GM19035 (cell line): ENCODE results near the gene ANTKMT.
"Not testable (repeated sequence)": the region's sequence is repeated elsewhere in the genome, so short reads cannot be mapped to it uniquely, and the experiment has no call there.

Source experiments
- ATAC-seq: cut with Tn5 transposase; IDR thresholded peaks from one replicate; pipeline ENCODE4 v1.9.1; 2021; ENCODE audit not compliant: unreplicated experiment

Gene ANTKMT

DNA sequence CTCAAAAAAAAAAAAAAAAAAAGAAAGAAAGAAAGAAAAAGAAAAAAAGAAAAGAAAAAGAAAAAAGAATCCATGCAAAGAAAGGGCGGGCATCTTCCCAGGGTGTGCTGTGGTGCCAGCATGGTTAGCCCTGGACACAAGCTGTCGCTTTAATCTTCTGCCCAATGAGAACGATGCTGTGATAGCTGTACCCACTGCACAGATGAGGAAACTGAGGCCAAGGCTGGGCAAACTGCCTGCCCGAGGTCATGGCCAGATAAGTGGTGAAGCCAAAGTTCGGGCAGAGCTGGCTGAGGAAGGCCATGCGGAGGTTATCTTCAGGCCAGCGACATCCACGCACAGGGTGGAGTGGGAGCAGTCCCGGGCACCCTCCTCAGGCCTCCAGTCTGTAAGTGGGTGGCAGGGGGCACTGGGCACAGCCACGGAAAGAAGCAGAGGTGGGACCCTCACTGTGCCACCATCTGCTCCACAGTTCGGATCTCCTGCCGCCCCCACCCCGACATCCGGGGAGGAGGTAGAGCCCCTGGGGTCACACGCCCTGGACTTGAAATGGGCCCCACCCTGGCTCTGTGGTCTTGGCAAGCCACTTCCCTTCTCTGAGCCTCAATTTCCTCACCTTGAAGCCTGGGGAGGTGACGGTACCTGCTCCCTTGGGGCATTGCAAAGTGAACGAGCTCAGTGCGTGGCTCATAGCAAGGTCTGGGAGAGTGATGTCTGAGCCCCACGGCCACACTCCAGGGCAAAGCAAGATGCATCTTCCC lies 21.9 kb upstream of the ANTKMT start:
- no peak for ATAC-seq

DNA sequence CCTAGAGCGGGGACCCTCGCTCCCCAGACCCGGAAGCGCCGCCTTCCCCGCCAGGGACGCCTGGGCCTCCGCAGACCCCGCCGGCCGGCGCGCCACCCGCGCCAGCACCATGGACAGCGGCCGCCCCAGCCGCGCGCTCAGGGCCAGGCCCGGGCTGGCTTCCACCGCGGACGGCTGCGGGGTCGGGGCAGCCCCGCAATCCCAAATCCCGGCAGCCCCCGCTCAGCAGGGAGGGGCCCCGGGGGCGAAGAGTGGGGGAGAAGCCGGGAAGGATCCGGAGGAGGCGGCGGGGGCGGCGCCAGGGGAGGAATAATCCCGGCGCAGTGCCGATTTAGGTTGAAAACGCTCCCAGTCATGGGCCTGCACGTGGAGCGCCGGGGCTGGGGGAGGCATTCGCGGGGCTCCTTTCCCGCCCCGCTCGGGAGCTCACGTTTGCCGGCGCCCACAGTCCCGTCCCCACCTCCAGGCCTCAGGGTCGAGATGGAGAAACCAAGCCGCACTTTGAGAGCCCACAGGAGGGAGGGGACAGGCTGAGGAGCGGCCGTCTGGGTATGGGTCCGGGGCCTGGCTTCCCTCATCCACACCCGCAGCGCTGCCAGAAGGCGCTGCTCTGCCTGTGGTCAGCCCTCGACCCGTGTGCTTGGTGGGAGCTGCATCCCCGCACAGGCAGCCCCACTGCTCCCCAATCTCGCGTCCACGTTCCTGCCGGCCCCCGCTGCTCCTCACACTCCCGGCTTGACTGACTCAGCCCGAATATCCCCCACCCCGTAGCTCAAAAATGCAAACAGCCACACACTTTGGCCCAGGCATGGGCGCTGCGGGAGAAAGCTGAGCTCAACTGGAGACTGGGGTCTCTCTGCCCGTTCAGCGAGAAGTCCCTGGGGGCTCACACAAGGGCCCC lies 20.0 kb upstream of the ANTKMT start:
- no peak for ATAC-seq

DNA sequence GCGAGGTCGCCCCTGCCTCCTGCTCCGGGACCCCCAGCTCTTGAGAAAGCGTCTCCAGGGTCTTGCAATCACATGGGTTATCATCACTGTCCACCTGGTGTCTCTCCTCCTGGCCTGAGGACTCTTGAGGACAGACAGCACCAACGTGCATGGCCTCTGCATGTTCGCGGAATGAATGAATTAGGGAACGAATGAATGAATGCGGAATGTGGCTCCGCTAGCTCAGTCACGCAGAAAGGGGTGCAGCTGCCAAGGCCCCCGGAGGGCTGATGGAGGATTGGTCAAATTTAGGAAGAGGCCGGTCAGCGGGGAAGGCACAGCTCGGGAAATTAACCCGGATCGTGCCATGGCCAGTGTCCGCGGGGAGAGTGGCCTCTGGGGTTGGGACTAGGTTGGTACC lies 18.6 kb upstream of the ANTKMT start:
- no peak for ATAC-seq

DNA sequence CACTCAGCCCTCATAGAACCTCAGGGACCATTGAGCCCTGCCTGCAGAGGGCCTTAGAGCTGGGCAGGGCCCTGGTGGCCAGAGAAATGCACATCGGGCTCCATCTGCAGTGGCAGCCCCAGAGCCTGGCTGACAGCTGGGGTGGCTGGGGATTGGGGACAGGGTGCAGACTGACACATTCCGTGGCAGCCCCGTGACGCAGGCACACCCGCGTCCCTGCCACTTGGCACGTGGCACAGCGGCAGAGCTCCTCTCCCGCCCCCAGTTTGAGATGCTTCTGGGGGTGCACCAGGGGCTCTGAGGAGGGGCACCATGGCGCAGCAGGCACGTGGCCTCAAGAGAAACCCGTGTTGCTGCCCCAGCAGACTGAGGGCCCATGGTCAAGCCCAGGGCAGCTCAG lies 17.5 kb upstream of the ANTKMT start:
- no peak for ATAC-seq

DNA sequence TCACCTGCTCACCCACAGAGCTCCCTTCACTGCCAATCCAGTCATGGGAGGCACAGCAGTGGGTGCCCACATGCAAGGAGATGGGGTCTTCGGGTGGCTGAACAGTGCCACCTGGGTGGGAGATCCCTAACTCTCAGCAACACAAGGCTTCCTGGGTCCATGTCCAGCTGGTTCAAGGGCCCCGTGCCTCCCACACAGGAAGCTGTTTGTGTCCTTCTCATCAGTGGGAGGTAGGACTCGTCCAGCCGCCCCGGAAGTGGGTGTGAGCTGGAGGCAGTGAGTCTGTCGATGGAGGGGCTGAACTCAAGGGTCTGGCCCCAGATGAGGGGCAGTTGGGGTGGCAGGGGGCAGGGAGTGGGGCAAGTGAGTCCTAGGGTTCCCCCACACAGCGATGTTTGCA lies 16.9 kb upstream of the ANTKMT start:
- ATAC-seq, result no peak

DNA sequence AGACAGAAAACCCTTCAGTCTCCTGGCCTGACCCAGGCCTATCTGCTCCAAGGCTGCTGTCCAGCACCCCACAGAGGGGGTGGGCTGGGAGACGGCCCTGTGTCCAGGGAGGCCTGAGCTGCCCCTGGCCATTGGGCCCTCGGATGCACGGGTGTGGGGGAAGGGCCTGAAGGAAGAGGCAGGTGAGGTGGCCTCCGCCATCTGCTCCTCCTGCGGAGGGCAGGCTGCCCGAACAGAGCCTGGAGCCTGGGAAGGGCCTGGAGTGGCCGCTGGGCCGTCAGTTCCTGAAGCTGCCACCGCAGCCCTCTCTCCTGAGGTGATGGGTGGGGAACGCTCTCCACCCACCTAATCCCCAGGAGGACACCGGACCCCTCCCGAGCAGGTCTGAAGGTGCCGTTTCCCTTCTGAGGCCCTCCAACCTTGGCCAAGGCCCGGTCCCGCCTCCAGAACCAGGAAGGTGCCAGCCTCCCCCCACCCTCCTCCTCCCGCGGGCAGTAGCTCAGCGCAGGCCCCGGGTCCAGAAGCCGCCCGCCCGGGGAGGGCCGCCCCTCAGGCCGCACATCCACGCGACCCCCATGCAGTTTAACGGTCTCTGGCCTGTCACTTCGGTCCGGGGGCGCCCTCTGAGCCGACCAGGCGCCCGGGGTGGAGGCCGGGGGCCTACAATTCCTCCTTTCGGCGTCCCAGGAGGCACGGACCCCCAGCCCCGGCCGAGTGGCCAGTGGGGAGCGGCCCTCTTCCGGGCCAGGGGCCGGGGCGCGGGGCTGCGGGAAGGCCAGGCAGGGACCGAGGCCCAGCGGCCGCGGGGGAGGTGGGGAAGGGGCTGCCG lies 16.2 kb upstream of the ANTKMT start:
- no peak for ATAC-seq

DNA sequence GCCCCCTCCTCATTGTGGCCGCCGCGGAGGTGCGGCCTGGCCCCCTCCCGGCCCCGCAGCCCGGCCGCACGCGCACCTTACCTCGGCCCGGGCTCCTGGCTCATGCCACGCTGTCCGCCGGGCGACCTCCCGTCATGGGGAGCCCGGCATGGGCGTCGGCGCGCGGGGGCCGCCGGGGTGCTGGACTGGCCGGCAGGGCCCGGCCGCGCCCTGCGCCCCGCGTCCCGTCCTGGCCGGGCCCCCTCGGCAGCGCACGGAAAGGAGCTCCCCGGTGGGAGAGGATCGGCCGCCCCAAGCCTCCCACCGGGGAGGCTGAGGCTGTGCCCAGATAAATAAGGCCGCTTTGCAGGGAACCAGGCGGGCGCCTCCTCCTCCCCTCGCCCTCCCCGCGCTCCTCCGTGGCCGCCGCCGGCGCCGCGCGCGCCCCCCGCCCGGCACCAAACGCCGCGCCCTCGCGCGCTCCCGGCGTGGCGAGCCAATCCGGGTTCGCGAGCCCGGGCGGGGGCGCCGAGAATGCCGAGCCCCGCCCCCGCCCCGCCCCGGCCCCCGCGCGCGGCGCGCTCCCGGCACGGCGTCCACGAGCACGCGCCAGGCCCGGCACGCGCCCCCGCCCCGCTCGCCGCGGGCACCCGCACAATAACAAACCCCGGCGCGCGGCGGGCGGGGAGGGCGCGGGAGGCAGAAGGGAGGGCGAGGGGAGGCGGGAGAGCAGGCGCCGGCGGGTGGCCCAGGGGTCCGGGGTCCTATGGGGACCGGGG lies 15.3 kb upstream of the ANTKMT start, which contains the start of gene FBXL16:
TSS of gene FBXL16 (minus strand) at position 371 of the 758 bp plus-strand sequence. CDS start 8,396 bp downstream, outside the sequence.
- ATAC-seq, result no peak

DNA sequence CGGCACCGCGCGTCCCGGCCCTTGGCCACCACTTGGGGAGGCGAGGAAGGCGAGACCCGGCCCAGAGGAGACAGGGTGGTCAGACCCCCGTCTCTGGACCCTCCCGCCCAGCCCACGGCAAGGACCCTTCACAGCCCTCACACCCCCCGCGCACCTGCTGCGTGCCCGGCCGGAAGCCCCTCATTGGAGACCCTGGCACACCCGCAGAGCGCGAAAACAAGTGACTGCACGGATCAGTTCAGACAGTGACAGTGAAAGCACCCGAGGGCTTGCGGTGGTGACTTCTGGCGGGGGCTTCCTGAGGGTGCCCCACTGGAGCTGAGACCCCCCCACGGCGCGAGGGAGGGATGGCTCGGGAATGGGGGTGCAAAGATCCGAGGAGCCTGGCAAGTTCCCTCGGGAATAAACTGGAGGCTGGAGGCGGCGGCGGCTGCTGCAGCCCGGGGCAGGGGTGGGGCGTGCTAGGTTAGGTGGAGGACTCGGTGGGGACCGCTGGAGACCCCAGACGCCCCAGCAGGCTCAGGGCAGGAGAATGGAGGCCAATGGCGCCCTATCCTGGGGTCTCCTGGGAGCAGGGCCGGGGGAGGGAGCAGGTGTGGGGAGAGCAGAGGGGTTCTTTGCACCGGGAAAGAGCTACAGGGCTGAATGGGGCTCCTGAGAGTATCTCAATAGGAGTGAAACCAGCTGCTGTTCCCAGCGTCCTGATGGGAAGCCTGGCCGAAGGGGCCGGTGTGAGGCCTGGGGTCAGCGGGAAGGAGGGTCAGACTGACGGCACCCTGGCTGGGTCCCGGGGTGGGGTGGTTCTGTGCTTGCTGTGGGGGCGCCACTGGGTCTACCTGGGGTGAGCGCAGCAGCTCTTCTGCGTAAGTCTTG lies 14.5 kb upstream of the ANTKMT start:
- no peak for ATAC-seq

DNA sequence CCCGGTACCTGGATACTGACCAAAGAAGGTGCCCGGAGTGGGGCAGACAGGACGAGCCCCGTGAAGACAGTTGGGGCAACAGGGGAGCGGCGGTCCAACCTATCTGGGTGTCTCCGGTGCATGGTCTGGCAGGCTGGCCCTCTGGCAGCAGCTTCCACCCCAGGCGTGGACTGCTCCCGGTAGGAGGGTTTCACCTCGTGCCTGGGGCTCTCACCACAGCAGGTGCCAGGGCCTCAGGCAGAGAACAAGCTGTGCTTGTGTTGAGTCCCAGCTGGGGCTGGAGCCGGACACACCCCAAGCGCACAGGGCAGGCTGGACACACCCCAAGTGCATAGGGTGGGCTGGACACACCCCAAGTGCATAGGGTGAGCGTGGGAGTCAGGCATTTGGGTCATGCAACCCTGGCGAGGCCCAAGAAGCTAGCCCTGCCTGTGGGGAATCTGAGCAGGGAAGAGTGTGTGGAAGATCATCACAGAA lies 13.8 kb upstream of the ANTKMT start:
- ATAC-seq, result no peak

DNA sequence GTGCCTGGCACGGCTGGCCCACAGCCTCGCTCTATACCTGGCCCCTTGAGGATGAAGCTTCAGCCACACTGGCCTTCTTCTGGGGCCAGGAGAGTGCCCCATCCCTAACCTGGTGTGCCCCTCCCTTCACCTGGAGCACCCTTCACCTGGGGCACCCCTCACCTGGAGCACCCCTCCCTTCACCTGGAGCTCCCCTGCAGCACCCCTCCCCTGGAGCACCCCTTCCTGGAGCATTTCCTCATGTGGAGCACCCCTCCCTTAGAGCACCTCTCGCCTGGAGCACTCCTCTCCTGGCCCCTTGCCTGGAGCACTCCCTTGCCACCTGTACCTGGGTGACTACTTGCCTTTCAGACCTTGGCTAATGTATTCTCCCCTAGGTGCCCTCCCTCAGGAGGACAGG lies 12.9 kb upstream of the ANTKMT start:
- ATAC-seq, result no peak

DNA sequence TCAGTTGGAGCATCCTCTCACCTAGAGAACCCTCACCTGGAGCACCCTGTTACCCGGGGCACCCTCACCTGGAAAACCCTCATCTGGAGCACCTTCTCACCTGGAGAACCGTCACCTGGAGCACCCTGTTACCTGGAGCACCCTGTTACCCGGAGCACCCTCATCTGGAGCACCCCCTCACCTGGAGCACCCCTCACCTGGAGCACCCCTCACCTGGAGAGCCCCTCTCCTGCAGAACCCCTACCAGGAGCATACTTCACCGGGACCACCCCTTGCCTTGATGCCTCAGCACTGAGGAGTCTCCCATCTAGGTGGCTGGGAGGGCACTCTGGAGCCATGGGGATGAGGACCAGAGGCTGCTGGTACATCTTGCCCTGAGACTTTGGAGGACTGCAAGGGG lies 12.0 kb upstream of the ANTKMT start:
- ATAC-seq, result no peak

DNA sequence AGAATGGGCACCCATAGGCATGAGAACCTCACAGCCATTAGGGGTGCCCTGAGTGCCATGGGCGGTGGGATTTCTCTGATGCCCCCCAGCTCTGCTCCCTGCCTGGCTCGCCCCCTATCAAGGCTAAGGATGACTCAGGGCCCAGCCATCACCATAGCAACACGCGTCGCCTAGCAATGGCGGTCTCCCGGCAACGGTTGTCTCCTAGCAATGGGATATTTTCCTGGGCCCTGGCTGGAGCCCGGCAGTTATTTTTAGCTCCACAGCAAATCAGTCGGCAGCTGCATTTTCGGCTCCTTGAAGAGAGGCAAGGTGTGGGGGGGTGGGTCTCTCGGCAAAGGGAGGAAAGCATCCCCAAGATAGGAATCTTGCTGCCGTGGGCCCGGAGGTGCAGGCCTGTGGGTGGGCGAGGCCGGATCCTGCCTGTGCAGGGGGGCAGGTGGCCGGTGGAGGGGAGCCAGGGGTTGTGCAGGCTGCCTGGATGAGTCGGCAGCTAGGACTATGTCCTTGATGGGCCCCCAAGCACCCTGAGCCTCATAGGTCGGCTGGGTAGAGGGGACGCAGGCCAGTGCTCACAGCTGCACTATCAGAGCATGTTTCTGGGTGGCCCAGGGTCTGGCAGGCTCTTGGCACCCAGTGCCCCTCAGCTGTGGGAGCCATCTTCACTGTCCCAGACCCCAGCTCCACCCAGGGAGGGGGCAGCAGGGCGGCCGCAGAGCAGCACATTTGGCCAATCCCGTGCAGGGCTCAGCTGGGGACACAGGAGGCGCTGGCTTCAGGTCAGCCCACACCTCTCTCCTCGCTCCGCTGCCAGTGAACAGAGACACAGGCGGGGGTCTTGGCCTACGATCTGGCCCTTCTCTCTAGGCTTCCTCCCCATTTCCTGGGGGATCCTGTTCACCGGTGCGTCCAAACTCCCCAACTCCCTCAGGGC lies 11.1 kb upstream of the ANTKMT start:
- no peak for ATAC-seq

DNA sequence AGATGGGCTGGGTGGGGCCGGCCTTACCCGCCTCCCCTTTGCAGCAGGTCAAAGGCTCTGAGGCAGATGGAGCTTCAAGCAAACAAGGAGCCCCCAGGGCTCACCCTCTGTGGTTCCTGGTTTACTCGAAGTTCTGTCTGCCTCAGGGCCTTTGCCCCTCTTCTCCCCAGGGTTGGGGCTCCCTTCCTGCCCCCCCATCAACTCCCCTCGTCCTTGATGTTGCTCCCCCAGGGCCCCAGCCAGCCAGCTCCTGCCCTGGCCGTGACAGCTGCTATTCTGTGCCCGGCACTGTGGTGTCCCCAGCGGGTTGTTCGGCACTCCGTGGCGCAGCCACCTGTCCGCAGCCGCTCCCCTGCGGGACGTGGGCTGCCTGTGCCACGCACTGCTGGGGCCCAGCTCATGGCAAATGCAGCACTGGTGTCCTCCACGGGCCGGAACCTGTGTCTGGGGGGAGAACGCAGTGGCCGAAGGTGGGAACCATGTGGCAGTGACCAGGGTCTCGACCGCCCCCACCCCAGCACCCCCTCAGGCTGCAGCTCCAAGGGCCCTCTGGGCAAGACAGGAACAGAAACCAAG lies 10.4 kb upstream of the ANTKMT start:
- no peak for ATAC-seq

DNA sequence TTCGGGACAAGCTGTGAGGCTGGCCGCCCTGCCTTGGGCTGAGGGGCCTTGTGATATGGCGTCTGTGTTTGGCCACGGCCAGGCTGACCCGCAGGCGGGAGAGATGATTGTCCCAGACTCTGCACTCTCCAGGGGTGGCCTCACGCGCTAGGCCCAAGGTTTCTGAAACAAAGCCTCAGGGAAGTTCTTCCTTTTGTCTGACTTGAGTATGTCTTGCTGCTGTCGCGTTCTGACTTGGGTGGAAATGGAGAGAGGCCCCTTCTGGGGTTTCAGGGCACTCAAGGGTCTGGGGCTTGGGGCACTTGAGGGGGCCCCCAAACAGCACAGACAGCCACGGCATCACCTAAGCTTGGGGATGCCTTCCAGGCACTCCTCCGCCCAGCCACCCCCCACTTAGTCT lies 9.9 kb upstream of the ANTKMT start:
- no peak for ATAC-seq

DNA sequence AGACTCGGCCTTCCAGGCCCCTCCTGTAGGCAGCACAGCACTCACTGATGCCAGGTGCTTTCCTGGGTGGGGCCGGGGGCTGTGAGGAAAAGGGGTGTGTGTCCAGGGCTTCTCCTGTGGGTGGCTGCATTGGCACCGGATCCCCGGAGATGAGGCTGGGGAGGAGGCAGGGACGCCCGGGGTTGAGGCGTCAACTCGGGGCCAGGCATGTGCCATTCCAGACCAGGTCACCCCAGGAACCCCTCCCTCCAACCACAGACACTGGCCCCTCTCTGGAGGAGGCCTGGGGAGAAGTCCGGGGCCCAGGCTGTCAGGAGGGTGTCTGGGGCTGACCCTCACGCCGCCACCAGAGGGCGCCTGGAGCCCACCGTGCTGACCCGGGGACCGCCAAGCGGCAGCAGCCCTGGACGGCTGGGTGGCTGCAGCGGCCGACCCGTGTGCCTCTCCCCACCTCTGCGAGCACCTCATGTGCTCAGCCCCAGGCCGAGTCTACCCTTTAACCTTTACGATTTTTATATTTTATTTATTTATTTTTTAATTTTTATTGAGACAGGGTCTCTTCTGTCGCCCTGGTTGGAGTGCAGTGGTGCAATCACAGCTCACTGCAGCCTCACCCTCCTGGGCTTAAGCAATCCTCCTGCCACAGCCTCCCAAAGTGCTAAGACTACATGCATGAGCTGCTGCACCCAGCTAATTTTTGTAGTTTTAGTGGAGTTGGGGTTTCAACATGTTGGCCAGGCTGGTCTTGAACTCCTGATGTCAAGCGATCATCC lies 9.2 kb upstream of the ANTKMT start:
- no peak for ATAC-seq

DNA sequence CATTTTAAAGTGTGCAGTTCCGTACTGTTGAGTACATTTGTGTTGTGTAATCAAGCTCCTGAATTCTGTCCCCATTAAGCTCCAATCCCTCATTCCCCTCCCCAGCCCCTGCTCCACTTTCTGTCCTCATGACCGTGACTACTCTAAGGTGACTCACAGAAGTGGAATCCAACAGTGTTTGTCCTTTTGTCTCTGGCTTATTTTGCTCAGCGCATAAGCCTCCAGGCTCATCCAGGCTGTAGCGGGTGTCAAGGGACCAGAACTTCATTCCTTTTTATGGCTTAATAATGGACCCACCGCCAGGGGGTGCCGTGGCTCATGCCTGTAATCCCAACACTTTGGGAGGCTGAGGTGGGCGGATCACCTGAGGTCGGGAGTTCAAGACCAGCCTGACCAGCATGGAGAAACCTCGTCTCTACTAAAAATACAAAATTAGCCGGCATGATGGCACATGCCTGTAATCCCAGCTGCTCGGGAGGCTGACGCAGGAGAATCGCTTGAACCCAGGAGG lies 8.2 kb upstream of the ANTKMT start:
- ATAC-seq, result not testable (repeated sequence)

DNA sequence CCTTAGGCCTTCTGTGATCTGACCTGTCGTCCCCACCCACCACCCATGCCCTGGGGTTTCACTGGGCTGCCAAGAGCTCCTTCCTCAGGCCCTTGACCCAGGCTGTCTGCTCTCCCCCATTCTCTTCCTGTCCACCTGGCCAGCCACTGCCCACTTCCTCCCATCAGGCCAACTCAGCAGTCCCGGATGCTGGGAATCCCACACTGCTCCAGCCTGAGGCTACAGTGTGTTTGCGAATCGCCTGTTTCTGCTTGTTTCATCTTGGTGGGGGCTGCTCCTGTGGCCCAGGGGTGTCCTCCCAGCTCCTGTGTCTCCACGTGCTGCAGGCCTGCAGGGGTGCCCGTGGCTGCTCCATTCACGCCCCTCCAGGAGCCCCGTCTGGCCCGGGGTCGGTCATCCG lies 6.9 kb upstream of the ANTKMT start:
- no peak for ATAC-seq
